ENCODE data around the gene MRAP2.
"Not testable (repeated sequence)": the region's sequence is repeated elsewhere in the genome, so short reads cannot be mapped to it uniquely, and the experiment has no call there.

Gene MRAP2

GRCh38 chr6:84032000-84032399, 1.6 kb upstream of the MRAP2 start:
- not testable (repeated sequence) for DNase-seq (ENCODE audit: low read depth in 2 of 2)

- DNase-seq (ENCODE audit: low read depth in 2 of 2) = no peak
Measured at GRCh38 chr6:84035484-84035883, 1.9 kb downstream of the MRAP2 start.

GRCh38 chr6:84037425-84038089, 4.0 kb downstream of the MRAP2 start:
- DNase-seq (ENCODE audit: low read depth in 2 of 2) = no peak

GRCh38 chr6:84042603-84043002, 9.0 kb downstream of the MRAP2 start:
- DNase-seq (ENCODE audit: low read depth in 2 of 2) = no peak

GRCh38 chr6:84043555-84043954, 10.0 kb downstream of the MRAP2 start:
- DNase-seq (ENCODE audit: low read depth in 2 of 2) = no peak

- no peak for DNase-seq (ENCODE audit: low read depth in 2 of 2)
Measured at GRCh38 chr6:84046755-84047154, 13.2 kb downstream of the MRAP2 start.

- DNase-seq (ENCODE audit: low read depth in 2 of 2) = no peak
Measured at GRCh38 chr6:84048588-84048987, 15.0 kb downstream of the MRAP2 start.

- DNase-seq (ENCODE audit: low read depth in 2 of 2) = no peak
Measured at GRCh38 chr6:84050408-84050807, 16.8 kb downstream of the MRAP2 start.

- no peak for DNase-seq (ENCODE audit: low read depth in 2 of 2)
Measured at GRCh38 chr6:84052204-84052882, 18.8 kb downstream of the MRAP2 start.

GRCh38 chr6:84052883-84053241, 19.3 kb downstream of the MRAP2 start:
- DNase-seq (ENCODE audit: low read depth in 2 of 2) = no peak

GRCh38 chr6:84055647-84056046, 22.1 kb downstream of the MRAP2 start:
- DNase-seq (ENCODE audit: low read depth in 2 of 2) = no peak

- no peak for DNase-seq (ENCODE audit: low read depth in 2 of 2)
Measured at GRCh38 chr6:84057908-84058307, 24.3 kb downstream of the MRAP2 start.

GRCh38 chr6:84059082-84059481, 25.5 kb downstream of the MRAP2 start:
- no peak for DNase-seq (ENCODE audit: low read depth in 2 of 2)

GRCh38 chr6:84061174-84061573, 27.6 kb downstream of the MRAP2 start:
- no peak for DNase-seq (ENCODE audit: low read depth in 2 of 2)

GRCh38 chr6:84061613-84062398, 28.2 kb downstream of the MRAP2 start:
- no peak for DNase-seq (ENCODE audit: low read depth in 2 of 2)

GRCh38 chr6:84062519-84063154, 29.1 kb downstream of the MRAP2 start:
- DNase-seq (ENCODE audit: low read depth in 2 of 2) = no peak

GRCh38 chr6:84065693-84066290, 32.2 kb downstream of the MRAP2 start:
- no peak for DNase-seq (ENCODE audit: low read depth in 2 of 2)

- no peak for DNase-seq (ENCODE audit: low read depth in 2 of 2)
Measured at GRCh38 chr6:84066536-84066935, 33.0 kb downstream of the MRAP2 start.

- not testable (repeated sequence) for DNase-seq (ENCODE audit: low read depth in 2 of 2)
Measured at GRCh38 chr6:84068873-84069272, 35.3 kb downstream of the MRAP2 start.

- no peak for DNase-seq (ENCODE audit: low read depth in 2 of 2)
Measured at GRCh38 chr6:84072442-84072997, 38.9 kb downstream of the MRAP2 start.

- no peak for DNase-seq (ENCODE audit: low read depth in 2 of 2)
Measured at GRCh38 chr6:84074988-84075781, 41.6 kb downstream of the MRAP2 start.
